Measurements from ENCODE around the gene C4orf50.

C4orf50 gene

DNA sequence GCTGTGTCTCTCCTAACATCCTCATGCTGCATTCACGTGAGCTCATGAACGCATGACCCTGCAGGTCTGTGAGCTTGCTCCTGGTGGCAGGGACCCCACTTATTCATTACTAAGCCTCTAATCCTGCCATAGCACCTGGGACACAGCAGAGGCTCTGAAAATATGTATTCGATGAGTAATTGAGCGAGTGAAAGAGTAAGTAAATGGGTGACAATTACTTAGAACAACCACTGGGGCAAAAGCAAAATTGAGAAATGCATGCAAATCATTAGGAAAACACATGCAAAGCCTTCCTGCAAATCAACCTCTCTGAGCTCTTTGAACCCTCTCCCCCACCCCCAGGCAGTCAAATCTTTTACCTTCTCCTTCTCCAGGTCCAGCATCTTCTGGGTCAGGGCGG is 23.6 kb upstream of the C4orf50 start:
- no peaks in the 10 kb centered on the region for H3K4me1 ChIP-seq (ENCODE audit: low read length)
- no peaks in the 10 kb centered on the region for H3K36me3 ChIP-seq (replicated peaks; ENCODE audit: low read depth, low read length)
- H3K27me3 ChIP-seq (ENCODE audit: low read depth, low read length): 0 out of 2 replicates have a peak, but pooled peaks cover 2% of the 10 kb centered on the region
- no peak overlapping the region for H2AFZ ChIP-seq (ENCODE audit: low read depth, low read length)
- TF ChIP-seq, protein P1, sequence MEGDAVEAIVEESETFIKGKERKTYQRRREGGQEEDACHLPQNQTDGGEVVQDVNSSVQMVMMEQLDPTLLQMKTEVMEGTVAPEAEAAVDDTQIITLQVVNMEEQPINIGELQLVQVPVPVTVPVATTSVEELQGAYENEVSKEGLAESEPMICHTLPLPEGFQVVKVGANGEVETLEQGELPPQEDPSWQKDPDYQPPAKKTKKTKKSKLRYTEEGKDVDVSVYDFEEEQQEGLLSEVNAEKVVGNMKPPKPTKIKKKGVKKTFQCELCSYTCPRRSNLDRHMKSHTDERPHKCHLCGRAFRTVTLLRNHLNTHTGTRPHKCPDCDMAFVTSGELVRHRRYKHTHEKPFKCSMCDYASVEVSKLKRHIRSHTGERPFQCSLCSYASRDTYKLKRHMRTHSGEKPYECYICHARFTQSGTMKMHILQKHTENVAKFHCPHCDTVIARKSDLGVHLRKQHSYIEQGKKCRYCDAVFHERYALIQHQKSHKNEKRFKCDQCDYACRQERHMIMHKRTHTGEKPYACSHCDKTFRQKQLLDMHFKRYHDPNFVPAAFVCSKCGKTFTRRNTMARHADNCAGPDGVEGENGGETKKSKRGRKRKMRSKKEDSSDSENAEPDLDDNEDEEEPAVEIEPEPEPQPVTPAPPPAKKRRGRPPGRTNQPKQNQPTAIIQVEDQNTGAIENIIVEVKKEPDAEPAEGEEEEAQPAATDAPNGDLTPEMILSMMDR (IDR thresholded peaks at IDR 0.05; ENCODE audit: low read depth, low read length): no peak
- no peak for TF ChIP-seq EZH2phosphoT487 (IDR thresholded peaks at IDR 0.05; ENCODE audit: low read depth)
- no peak overlapping the region for H3K27ac ChIP-seq (ENCODE audit: low read length)
- H3K9ac ChIP-seq (ENCODE audit: low read length): no peak overlapping the region
- no peak overlapping the region for H3K4me2 ChIP-seq (ENCODE audit: low read length)
- H3K9me3 ChIP-seq (ENCODE audit: insufficient read depth, low read length): no peaks in the 10 kb centered on the region
- H4K20me1 ChIP-seq (ENCODE audit: insufficient read depth, low read length): no peaks in the 10 kb centered on the region
- H3K79me2 ChIP-seq (ENCODE audit: low read length): no peaks in the 10 kb centered on the region
- H3K4me3 ChIP-seq (ENCODE audit: low read length): no peak overlapping the region

DNA sequence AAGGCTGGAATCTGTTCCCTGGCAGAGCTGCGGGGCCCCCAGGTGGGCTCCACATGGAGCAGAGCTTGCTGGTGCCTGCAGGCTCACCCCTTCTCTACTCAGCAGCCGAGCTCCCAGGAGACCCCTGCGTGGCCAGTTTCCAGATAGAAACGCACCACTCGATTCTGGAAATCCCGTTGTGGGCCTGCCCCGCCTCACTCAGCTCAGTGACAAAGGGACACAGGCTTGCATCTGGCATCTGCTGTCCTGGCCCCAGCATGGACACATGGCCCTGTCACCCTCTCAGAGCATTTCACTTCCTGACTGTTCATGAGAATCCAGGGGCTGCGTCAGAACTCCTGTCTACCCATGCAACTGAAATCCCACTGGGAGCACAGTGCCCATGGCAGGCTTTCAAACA is 20.5 kb upstream of the C4orf50 start:
- Histone ChIP-seq H3K4me3 (ENCODE audit: low read length) (no peak overlapping the region), H3K27ac (ENCODE audit: low read length) (no peak overlapping the region), H2AFZ (ENCODE audit: low read depth, low read length) (no peak overlapping the region), H4K20me1 (ENCODE audit: insufficient read depth, low read length) (no peaks in the 10 kb centered on the region), H3K79me2 (ENCODE audit: low read length) (no peaks in the 10 kb centered on the region), H3K9ac (ENCODE audit: low read length) (no peak overlapping the region), H3K27me3 (ENCODE audit: low read depth, low read length) (0 out of 2 replicates have a peak, but pooled peaks cover 2% of the 10 kb centered on the region), H3K4me2 (ENCODE audit: low read length) (no peak overlapping the region), H3K9me3 (ENCODE audit: insufficient read depth, low read length) (no peaks in the 10 kb centered on the region), H3K4me1 (ENCODE audit: low read length) (no peaks in the 10 kb centered on the region), H3K36me3 (replicated peaks; ENCODE audit: low read depth, low read length) (no peaks in the 10 kb centered on the region)
- TF ChIP-seq EZH2phosphoT487 (IDR thresholded peaks at IDR 0.05; ENCODE audit: low read depth): no peak
- TF ChIP-seq, protein P1 (IDR thresholded peaks at IDR 0.05; ENCODE audit: low read depth, low read length): no peak

DNA sequence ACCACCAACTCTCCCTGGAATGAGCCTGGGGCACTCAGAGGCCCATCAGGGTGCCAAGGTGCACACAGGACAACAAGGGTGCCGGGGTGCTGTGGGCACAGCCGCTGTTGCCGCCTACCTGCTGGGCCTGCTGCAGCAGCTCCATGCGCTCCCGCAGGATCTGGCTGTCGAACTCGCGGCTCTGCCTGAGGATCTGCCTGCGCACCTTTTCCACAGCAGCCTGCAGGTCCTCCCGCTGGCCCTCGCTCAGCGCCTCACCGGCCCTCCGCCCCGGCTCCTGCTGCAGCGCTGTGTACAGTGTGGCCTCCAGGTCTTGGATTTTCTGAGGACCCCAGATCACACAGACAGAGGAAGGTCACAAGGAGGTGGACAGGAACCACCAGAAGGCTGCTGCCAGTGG is 17.6 kb upstream of the C4orf50 start:
- H4K20me1 ChIP-seq (ENCODE audit: insufficient read depth, low read length): no peaks in the 10 kb centered on the region
- no peak overlapping the region for H3K4me3 ChIP-seq (ENCODE audit: low read length)
- H3K4me1 ChIP-seq (ENCODE audit: low read length): no peaks in the 10 kb centered on the region
- no peaks in the 10 kb centered on the region for H3K79me2 ChIP-seq (ENCODE audit: low read length)
- H3K4me2 ChIP-seq (ENCODE audit: low read length): no peak overlapping the region
- no peak overlapping the region for H3K9ac ChIP-seq (ENCODE audit: low read length)
- TF ChIP-seq EZH2phosphoT487 (IDR thresholded peaks at IDR 0.05; ENCODE audit: low read depth): no peak
- TF ChIP-seq, protein P1 (IDR thresholded peaks at IDR 0.05; ENCODE audit: low read depth, low read length): no peak
- H3K27ac ChIP-seq (ENCODE audit: low read length): no peak overlapping the region
- no peaks in the 10 kb centered on the region for H3K9me3 ChIP-seq (ENCODE audit: insufficient read depth, low read length)
- no peak overlapping the region for H2AFZ ChIP-seq (ENCODE audit: low read depth, low read length)
- 0 out of 2 replicates have a peak, but pooled peaks cover 2% of the 10 kb centered on the region for H3K27me3 ChIP-seq (ENCODE audit: low read depth, low read length)
- H3K36me3 ChIP-seq (replicated peaks; ENCODE audit: low read depth, low read length): no peaks in the 10 kb centered on the region

DNA sequence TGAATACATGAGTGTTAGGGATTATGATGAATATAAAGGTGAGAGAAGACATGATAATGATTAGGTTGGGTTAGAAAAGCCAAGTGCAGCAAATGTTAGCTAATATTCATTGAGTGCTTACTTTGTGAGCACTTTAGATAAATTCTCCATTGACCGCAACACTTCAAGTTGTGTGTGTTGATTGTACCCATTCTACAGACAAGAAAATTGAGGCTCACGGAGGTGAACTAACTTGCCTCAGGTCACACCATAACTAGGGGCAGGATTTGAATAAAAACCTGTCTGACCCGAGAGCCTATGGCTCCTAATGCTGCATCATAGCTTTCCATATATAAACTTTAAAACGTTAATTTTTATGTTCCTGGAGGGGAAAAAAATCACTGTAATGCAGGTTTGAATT is 15.2 kb upstream of the C4orf50 start:
- H3K79me2 ChIP-seq (ENCODE audit: low read length): no peaks in the 10 kb centered on the region
- H3K27me3 ChIP-seq (ENCODE audit: low read depth, low read length): peaks cover 10% of the 10 kb centered on the region; the same call in 1 of the 2 replicates
- no peaks in the 10 kb centered on the region for H3K9me3 ChIP-seq (ENCODE audit: insufficient read depth, low read length)
- no peaks in the 10 kb centered on the region for H3K4me1 ChIP-seq (ENCODE audit: low read length)
- H3K36me3 ChIP-seq (replicated peaks; ENCODE audit: low read depth, low read length): no peaks in the 10 kb centered on the region
- H4K20me1 ChIP-seq (ENCODE audit: insufficient read depth, low read length): no peaks in the 10 kb centered on the region
- H3K4me2 ChIP-seq (ENCODE audit: low read length): no peak overlapping the region
- no peak overlapping the region for H3K4me3 ChIP-seq (ENCODE audit: low read length)
- no peak overlapping the region for H3K27ac ChIP-seq (ENCODE audit: low read length)
- H3K9ac ChIP-seq (ENCODE audit: low read length): no peak overlapping the region
- no peak for TF ChIP-seq EZH2phosphoT487 (IDR thresholded peaks at IDR 0.05; ENCODE audit: low read depth)
- TF ChIP-seq, protein P1 (IDR thresholded peaks at IDR 0.05; ENCODE audit: low read depth, low read length): no peak
- H2AFZ ChIP-seq (ENCODE audit: low read depth, low read length): no peak overlapping the region
